Fibroblast of the aortic adventitia (primary cell): ENCODE data around the gene PTPRN. TPM values are rescaled to one million over a fixed set of nuclear protein-coding genes. Genes with fewer than 3 reads are reported as not detected.
"Not testable (repeated sequence)": the region's sequence is repeated elsewhere in the genome, so short reads cannot be mapped to it uniquely, and the experiment has no call there.

Source experiments
- DNase-seq: peaks from one replicate; pipeline ENCODE4 v3.0.0-alpha.2; 2010; ENCODE audit warnings: low read depth
- H3K4me3 ChIP-seq: 2 replicates; pipeline ENCODE4 v1.5.1; 2011; ENCODE audit warnings: low read depth, mild to moderate bottlenecking, control low read depth, low read length, moderate library complexity
- CTCF ChIP-seq: IDR thresholded peaks from 2 replicates; pipeline ENCODE4 v1.5.1; 2011; ENCODE audit warnings: mild to moderate bottlenecking, low read length, control low read depth, inconsistent platforms; ENCODE audit not compliant: insufficient read depth
- total RNA-seq: library from RNA; depleted of rRNA; stranded (reverse); fragments of >200 nt; gene quantifications from 2 replicates; pipeline ENCODE4 v1.2.3, GENCODE V29; 2012; ENCODE audit warnings: low replicate concordance

PTPRN gene
- total RNA-seq, 1 donor, result 0.36 TPM

- TF ChIP-seq CTCF, result no peak
- no peak for DNase-seq
- no peak overlapping the region for H3K4me3 ChIP-seq
Measured at GRCh38 chr2:219270055-219270372, 39.2 kb downstream of the PTPRN start.

GRCh38 chr2:219269362-219270054 lies 39.7 kb downstream of the PTPRN start:
- no peak for TF ChIP-seq CTCF
- no peak overlapping the region for H3K4me3 ChIP-seq
- no peak for DNase-seq

- H3K4me3 ChIP-seq, result no peak overlapping the region
- no peak for TF ChIP-seq CTCF
- no peak for DNase-seq
Measured at GRCh38 chr2:219268294-219268693, 40.9 kb downstream of the PTPRN start.

GRCh38 chr2:219266886-219267285 lies 42.3 kb downstream of the PTPRN start:
- no peak for TF ChIP-seq CTCF
- no peak overlapping the region for H3K4me3 ChIP-seq
- DNase-seq, result no peak

- H3K4me3 ChIP-seq, result no peak overlapping the region
- DNase-seq, result no peak
- no peak for TF ChIP-seq CTCF
Measured at GRCh38 chr2:219266232-219266631, 43.0 kb downstream of the PTPRN start.

GRCh38 chr2:219261024-219261855 lies 48.0 kb downstream of the PTPRN start:
- no peak for TF ChIP-seq CTCF
- DNase-seq, result no peak
- H3K4me3 ChIP-seq, result no peak overlapping the region

- DNase-seq, H3K4me3 ChIP-seq: not testable (repeated sequence)
Measured at GRCh38 chr2:219258942-219259341, 50.3 kb downstream of the PTPRN start.
